Measurements from ENCODE around the gene YY1.

The YY1 gene

DNA sequence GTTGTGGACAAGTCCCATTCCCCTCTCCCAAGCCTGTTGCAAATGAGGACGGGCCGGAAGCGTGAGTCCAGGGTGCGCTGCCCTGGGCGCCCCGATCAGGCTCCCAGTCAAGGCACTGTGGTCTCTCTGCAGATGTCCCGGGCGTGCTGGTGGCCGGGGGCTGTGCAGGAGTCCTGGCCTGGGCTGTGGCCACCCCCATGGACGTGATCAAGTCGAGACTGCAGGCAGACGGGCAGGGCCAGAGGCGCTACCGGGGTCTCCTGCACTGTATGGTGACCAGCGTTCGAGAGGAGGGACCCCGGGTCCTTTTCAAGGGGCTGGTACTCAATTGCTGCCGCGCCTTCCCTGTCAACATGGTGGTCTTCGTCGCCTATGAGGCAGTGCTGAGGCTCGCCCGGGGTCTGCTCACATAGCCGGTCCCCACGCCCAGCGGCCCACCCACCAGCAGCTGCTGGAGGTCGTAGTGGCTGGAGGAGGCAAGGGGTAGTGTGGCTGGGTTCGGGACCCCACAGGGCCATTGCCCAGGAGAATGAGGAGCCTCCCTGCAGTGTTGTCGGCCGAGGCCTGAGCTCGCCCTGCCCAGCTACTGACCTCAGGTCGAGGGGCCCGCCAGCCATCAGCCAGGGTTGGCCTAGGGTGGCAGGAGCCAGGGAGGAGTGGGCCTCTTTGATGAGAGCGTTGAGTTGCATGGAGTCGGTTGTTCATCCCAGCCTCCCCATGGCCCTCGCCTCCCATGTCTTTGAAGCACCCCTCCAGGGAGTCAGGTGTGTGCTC is 90.5 kb downstream of the YY1 start:
- in situ Hi-C loops (cut with MboI; ENCODE audit: low sequenced_read_pairs), result no loop called here

DNA sequence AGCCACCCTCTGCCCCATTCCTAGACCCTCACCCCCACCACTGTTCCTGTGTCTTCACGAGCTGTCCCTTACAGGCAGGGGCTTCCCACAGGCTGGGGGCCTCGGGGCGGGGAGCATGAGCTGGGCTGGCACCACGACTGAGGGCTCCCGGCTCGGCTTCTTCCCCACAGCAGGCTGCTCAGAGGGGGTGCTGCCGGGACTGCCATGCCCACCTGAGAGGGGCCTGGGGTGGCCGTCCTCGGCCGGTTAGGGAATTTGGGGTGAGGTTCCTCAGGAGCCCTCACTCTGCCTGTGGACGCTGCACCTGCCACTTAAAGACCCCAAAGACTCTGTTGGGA is 91.0 kb downstream of the YY1 start:
- in situ Hi-C loops (cut with MboI; ENCODE audit: low sequenced_read_pairs), result no loop called here

DNA sequence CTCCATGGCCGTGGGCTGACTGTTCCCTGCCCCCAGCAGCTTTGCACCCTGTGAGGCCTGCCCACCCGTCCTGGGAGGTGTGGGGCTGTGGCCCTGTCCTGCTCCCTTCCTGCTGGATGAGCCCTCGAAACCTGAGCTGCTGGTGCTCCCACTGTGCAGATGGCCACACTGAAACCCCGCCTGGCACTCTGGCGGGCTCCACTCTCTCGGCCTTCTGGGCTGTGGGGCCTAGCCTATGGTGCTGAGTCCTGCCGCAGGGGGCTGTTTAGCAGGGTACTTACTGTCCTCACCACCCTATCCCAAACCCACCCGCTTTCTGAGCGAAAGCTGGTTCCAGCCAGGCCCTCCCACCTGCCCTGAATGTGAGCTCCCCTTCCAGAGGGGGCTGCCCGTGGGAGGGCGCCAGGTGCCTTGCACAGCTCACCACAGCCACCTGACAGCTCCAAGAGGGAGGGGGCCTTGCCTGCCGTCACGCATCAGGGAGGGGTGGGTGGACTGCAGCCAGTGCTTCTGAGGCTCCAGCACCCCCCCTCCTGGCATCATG is 91.5 kb downstream of the YY1 start:
- in situ Hi-C loops (cut with MboI; ENCODE audit: low sequenced_read_pairs), result no loop called here

DNA sequence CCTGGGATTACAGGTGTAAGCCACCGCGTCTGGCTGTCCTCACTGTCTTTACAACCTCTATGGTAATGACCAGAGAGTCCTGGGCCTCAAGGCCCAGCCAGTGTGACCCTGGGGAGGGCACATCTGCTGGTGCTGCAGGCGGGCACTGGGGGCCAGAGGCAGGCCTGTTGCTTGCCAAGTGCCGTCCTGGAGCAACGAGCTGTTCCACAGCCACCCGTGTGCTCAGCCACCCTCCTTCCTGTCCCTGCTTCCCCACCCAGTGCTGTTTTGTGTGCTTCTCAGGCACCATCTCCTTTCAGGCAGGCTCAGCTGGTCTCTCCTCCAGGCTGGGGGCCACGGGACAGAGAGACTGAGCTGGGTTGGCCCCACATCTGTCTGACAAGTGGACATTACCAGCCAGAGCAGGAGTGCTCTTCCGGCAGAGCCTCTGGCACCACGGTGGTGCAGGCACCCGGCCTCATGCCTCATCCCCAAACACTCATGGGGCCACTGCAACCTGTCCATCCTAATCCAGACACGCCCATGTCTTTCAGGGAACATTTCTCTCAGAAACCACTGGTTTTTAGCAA is 93.2 kb downstream of the YY1 start:
- in situ Hi-C loops (cut with MboI; ENCODE audit: low sequenced_read_pairs), result no loop called here

Data from HL-60/S4 treated with phorbol 12-myristate 13-acetate at 8.2 ng/mL for 4 days and 3 days (cell line).